ENCODE data around the gene CDK18.
A peak's percentile ranks its signal among the peaks of the same experiment; 100 is the strongest.
"Not testable (repeated sequence)": the region's sequence is repeated elsewhere in the genome, so short reads cannot be mapped to it uniquely, and the experiment has no call there.

The CDK18 gene

GRCh38 chr1:205504311-205505075 is at the start of gene CDK18:
CDK18 (plus strand) TSS chr1:205504669; CDS start chr1:205523168, 18,499 bp downstream.
- peak; percentile 42 for DNase-seq

GRCh38 chr1:205454903-205455335 is 49.5 kb upstream of the CDK18 start:
- no peak for DNase-seq

GRCh38 chr1:205455581-205456382 is 48.7 kb upstream of the CDK18 start, which contains the start of gene BLACAT1:
BLACAT1 (minus strand) TSS chr1:205456045.
- no peak for DNase-seq

GRCh38 chr1:205456383-205456867 is 48.0 kb upstream of the CDK18 start:
- no peak for DNase-seq

DNA sequence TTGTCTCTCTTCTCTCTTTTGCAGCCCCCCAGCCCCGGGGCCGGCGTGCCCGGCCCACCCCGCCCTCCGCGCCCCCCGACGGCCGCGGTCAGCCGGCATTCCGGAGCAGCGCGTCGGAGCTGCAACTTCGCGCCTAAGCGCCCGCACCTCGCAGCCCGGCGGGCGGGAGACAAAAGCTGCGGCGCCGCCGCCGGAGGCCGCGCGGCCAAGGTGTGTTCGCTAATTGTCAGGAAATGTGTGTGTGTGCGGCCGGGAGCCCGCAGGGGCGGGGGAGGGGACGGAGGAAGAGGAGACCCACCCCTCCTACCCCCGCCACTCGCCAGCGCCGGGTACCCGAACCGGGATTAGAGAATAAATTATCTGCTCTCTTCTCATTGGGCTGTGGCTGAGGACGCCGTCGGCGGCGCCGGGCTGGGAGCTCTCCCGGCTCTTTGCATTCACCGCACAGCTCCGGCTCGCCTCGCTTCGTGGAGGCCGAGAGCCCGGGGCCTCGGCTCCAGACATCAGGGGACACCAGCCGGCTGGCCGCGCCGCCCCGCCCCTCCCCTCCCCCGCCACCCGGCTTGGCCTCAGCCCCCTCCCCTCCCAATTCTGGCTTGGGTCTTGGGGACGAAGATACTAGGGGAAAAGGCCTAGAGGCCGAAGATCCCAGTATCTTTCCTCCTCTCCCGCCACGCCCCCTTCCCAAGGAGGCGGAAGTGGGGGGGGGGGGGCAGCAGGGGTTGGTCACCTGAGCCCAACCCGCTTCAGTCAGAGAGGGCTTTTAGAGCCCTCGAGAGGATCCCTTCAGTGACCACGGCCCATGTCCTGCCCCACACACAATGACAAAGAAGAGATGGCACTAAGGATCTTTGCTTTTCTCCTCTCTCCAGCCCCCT is 47.4 kb upstream of the CDK18 start:
- no peak for DNase-seq

DNA sequence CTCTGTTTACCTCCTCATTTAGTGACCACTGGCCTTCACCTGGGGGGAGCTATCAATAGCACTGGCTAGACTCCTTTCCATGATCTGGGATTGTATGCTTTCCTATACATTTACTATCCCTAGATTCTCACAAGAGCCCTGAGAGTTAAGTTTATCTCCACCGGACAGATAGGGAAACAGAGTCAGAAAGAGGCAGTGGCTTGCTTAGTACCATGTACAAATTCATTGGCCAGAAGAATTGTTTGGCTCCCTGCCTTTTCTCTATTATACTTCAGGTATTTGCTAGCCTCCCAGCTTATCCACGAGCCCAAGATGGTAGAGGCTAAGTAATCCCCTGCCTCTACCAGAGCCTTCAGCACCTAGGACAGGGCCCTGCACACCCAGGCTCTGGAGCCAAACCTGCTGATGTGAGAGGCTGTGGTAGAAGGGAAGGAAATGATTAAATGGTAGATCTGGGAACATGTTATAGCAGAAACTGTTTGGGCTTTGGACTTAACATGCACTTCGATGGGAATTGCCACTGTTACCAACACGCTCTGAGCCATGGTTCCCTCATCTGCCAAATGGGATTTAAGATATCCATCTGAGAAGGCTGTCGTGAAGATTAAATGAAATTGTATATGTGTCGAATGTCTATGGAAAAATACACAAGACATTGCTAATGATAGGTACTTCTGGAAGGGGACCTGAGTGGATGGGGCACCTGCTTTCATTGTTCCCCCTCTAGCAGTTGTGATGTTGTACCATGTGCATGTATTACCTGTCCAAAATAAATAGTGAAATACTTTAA is 45.5 kb upstream of the CDK18 start:
- no peak for DNase-seq

GRCh38 chr1:205465392-205465791 is 39.1 kb upstream of the CDK18 start:
- no peak for DNase-seq

DNA sequence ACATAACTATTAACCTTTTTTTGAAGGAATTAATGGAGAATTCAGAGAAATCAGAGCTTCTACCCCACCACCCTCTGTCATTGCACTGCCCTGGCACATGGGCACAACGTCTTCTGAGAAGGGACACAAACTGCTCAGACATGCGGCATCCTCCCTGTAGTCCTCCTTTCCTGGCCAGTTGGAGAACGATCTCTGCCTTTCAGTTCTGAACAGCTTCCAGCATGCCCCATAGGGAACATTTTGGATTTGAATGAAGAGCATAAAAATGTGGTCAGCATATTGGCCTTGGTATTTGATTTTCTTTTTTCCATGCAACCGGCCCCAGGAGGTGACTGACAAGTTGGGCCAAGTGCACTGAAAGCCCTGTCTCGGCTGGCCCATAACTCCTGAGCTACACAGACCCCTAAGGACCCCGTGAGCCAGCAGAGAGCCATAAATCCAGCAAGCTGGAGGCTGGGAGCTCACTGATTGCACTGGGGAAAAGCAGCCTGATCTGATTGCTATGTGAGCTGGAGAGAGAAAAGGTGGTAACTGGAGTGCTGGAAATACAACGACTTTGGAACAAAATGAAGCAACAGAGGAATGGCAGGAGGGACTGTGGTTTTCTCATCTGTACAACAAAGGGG is 37.8 kb upstream of the CDK18 start:
- DNase-seq = no peak

- no peak for DNase-seq
Measured at GRCh38 chr1:205470131-205470530, 34.3 kb upstream of the CDK18 start.

DNA sequence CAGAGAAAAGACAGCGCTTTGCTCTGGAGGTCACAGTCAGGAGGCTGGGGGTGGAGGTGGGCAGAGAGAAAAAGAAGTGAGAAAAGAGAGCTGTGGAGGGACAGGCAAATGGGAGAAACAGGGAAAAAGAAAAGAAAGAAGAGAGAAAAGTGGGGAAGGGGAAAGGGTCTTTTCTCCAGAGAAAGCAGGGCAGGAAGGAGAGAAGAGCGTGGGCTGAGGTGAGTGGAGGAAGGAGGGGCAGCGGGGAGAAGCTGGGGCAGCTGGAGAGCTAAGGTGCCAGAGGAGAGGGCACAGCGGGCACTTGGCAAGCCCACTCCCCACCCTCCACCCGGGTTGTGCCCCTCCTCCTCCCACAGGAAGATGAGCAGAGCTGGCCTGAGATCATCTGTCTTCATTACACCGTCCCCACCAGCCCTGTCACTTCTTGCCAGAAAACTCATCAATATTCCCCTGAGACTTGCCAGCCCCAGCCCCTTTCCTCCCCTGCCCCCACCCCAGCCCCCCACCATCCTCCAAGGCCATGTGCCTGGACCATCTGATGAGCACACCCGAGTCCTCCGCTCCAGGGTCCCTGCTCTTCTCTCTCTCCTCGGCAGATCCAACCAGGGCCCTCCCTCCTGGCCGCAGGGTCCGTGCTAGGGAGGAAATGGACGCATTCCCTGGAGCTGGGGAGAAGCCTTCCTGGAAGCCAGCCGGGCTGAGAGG is 31.6 kb upstream of the CDK18 start:
- DNase-seq = no peak

GRCh38 chr1:205473475-205473874 is 31.0 kb upstream of the CDK18 start:
- no peak for DNase-seq

DNA sequence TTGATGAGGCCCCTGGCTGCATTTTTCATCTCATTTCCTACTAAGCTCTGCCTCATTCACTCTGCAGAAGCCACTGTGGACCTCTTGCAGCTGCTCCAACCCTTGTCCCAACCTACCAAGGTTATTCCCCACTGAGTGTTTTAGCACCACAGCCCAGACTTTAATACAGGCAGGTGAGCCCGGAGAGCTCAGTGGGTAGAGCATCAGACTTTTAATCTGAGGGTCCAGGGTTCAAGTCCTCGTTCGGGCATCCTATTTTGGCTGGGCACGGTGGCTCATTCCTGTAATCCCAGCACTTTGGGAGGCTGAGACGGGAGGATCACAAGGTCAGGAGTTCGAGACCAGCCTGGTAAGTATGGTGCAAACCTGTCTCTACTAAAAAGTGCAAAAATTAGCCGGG is 30.5 kb upstream of the CDK18 start:
- no peak for DNase-seq

DNA sequence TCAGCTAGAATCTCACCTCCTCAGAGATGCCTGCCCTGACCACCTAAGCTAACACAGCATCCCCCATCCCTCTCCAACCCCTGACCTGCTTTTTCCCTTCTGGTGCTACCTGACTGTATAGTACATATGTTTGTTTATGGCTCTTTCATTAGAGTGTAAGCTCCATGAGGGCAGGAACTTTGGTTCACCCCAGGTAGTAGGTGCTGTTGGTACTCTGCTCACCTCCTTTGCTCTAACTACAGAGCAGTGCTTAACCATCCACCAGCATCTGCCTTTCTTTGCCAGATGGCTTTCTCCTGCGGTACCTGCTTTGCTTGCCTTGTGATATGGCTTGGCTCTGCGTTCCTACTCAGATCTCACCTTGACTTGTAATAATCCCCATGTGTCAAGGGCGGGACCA is 29.9 kb upstream of the CDK18 start:
- DNase-seq = no peak

DNA sequence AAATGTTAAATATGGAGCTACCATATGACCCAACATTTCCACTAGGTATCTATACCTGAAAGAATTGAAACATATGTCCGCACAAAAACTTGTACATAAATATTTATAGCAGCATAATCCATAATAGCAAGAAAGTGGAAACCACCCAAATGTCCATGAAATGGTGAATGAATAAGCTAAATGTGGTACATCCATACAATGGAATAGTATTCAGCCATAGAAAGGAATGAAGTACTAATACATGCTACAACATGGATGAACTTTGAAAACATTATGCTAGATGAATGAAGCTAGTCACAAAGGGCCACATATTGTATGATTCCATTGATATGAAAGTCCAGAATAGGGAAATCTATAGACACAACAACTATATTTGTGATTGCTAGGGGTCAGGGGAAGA is 28.6 kb upstream of the CDK18 start:
- DNase-seq = no peak

- no peak for DNase-seq
Measured at GRCh38 chr1:205476648-205477047, 27.8 kb upstream of the CDK18 start.

DNA sequence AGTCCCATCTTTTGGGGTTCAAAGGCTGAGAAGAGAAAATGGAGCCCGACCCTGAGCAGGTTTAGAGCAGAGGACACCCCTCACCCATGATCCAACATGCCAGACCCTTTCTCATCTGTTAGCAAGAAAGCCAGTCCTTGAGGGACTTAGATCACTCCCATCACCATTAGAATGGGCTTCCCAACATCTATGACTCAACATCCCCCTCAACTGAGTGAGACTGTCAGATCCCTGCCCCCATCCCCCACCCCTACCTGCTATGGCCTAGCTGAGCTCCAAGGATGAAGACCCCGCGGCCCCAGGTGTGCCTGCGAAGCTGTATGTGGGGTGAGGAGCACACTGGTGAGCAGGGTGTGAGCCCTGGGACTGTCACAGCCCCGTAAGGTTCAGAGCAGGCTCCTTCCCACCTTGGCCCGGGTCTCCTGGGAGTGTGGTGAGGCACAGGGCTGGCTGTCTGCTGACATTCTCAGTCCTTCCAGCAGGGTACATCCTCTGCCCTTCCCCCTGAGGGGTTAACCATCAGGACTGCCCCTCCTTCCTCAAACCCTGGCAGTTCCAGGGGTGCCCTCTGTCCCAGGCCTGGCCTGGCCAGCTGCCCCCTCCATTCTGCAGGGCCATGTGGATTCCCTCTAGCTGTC is 27.2 kb upstream of the CDK18 start:
- no peak for DNase-seq

GRCh38 chr1:205477759-205478247 is 26.7 kb upstream of the CDK18 start:
- no peak for DNase-seq

DNA sequence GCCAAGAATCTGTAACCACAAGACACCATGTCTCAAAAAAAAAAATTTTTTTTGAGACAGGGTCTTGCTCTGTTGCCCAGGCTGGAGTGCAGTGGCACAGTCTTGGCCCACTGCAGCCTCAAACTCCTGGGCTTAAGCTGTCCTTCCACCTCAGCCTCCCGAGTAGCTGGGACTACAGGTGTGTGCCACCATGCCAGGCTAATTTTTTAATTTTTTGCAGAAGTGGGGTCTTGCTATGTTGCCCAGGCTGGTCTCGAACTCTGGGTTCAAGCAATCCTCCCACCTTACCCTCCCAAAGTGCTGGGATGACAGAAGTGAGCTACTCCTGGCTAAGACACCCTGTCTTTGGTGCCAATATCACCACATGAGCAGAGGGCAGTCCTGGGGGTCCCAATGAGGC is 25.5 kb upstream of the CDK18 start:
- not testable (repeated sequence) for DNase-seq

- DNase-seq = peak; percentile 50
Measured at GRCh38 chr1:205480349-205480985, 24.0 kb upstream of the CDK18 start.

DNA sequence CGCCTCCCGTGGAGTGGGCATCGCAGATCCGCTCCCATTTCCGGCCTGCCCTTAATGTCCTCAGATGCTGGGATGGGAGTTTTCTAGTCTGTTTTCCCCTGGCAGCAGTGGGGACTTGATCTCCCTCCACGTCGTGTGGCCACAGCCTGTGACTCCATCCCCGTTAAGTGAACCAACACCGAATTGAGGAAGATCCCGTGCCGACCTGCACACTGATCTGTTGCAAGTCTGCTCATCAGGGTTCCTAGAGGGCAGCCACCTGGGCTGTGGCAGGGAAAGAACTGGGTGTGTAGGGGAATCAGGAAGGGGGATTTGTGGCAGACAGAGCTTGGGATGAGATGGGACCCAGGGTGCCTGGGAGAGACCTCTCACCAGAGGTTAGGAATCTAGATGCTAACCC is 23.3 kb upstream of the CDK18 start:
- DNase-seq = no peak

Measured in activated CD4-positive, CD25-positive, alpha-beta regulatory T cell treated with anti-CD3 and anti-CD28 coated beads, Interleukin-2, amount 50 U/mL, for 72 hours (primary cell).